ENCODE measurements around the gene AGR2.

AGR2 gene

DNA sequence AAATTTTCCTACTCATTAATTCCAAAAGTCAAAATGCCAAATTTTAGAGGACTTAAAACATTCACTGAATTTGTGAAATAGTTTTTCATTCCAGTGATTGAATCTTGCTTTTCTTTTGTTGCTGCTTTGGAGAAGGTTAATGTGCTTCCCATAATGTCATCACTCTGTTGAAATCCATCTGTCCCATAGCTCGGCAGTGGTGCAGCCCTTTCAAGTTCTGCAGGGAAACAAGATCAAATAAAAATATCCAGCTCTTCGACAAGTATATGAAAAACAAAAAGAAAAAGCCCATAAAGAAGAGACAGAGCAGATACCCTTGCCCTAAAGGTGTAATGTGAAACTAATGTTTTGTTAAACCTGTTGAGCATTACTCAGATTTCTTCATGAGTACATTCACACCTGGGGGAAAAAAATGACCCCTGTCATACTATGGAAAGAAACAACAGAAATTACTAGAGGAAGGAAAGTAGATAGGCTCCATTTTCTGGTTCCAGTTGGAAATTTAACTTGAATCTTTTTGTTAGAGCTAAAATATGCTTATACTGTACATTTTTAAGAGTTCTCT is 41.9 kb upstream of the AGR2 start:
- no peak for DNase-seq (ENCODE audit: extremely low spot score)
- ChIA-PET POLR2A (no interaction called here), CTCF (no interaction called here)
- TF ChIP-seq LEF1 (IDR thresholded peaks at IDR 0.05; ENCODE audit: borderline replicate concordance), result no peak
- TF ChIP-seq, protein P1, sequence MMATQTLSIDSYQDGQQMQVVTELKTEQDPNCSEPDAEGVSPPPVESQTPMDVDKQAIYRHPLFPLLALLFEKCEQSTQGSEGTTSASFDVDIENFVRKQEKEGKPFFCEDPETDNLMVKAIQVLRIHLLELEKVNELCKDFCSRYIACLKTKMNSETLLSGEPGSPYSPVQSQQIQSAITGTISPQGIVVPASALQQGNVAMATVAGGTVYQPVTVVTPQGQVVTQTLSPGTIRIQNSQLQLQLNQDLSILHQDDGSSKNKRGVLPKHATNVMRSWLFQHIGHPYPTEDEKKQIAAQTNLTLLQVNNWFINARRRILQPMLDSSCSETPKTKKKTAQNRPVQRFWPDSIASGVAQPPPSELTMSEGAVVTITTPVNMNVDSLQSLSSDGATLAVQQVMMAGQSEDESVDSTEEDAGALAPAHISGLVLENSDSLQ (IDR thresholded peaks at IDR 0.05), result no peak
- TF ChIP-seq SP1 (IDR thresholded peaks at IDR 0.05), result no peak
- TF ChIP-seq TARDBP (IDR thresholded peaks at IDR 0.05), result no peak
- TF ChIP-seq FOXK2 (IDR thresholded peaks at IDR 0.05), result no peak
- no peak for TF ChIP-seq FOXM1 (IDR thresholded peaks at IDR 0.05; ENCODE audit: borderline replicate concordance)
- TF ChIP-seq HDGF (IDR thresholded peaks at IDR 0.05; ENCODE audit: borderline replicate concordance), result no peak
- no peak for TF ChIP-seq BHLHE40 (IDR thresholded peaks at IDR 0.05; ENCODE audit: borderline replicate concordance)
- TF ChIP-seq CTBP1 (IDR thresholded peaks at IDR 0.05; ENCODE audit: borderline replicate concordance), result no peak
- no peak for TF ChIP-seq ZNF384 (IDR thresholded peaks at IDR 0.05)
- no peak for TF ChIP-seq SUZ12 (IDR thresholded peaks at IDR 0.05)
- no peak for TF ChIP-seq NFRKB (IDR thresholded peaks at IDR 0.05)
- TF ChIP-seq FOXA1 (IDR thresholded peaks at IDR 0.05), result no peak
- TF ChIP-seq ELF4 (IDR thresholded peaks at IDR 0.05), result no peak
- no peak for TF ChIP-seq ARNT (IDR thresholded peaks at IDR 0.05)
- no peak for TF ChIP-seq L3MBTL2 (conservative IDR thresholded peaks at IDR 0.05)

DNA sequence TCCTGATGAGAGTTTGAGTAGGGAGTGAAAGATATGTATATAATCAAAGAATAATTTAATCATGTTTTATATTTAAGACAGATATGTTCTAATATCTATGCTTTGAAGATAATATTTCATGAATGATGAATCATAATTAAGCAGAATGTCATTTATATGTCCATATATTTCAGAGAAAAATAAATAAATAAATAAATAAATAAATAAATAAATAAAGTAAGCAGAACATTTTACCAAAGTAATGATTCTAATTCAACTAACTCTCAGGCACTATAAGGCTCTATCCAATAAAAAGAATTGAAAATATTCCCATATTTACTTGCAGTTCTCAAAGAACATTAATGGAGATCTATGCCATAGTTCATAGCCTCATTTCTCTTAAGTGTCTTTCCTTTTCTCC is 40.9 kb upstream of the AGR2 start:
- DNase-seq (ENCODE audit: extremely low spot score), result no peak
- ChIA-PET POLR2A (no interaction called here), CTCF (no interaction called here)
- TF ChIP-seq, protein P1 (IDR thresholded peaks at IDR 0.05), result no peak

DNA sequence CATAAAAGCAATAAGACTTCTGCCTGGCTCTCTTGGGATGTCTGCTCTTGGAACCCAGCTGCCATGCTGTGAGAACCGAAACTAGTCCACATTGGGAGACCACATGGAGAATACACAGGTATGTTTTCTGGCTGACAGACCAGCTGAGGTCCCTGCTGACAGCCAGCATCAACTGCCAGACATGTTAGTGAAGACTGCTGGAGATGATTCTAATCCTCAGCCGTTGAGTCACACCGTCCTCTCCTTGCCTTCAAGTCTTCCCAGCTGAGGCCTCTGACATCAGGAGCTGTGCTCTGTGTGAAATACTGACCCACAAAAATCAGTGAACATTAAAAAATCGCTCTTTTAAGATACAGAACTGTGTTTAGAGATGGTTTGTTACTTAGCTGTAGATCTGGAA is 36.9 kb upstream of the AGR2 start:
- POLR2A ChIA-PET, result no interaction called here
- DNase-seq (ENCODE audit: extremely low spot score), result no peak
- no peak for TF ChIP-seq ELF4 (IDR thresholded peaks at IDR 0.05)
- TF ChIP-seq FOXM1 (IDR thresholded peaks at IDR 0.05; ENCODE audit: borderline replicate concordance), result no peak
- no peak for TF ChIP-seq SP1 (IDR thresholded peaks at IDR 0.05)
- no peak for TF ChIP-seq HDGF (IDR thresholded peaks at IDR 0.05; ENCODE audit: borderline replicate concordance)
- TF ChIP-seq BHLHE40 (IDR thresholded peaks at IDR 0.05; ENCODE audit: borderline replicate concordance), result no peak
- no peak for TF ChIP-seq FOXK2 (IDR thresholded peaks at IDR 0.05)
- CTCF ChIA-PET, result no interaction called here

DNA sequence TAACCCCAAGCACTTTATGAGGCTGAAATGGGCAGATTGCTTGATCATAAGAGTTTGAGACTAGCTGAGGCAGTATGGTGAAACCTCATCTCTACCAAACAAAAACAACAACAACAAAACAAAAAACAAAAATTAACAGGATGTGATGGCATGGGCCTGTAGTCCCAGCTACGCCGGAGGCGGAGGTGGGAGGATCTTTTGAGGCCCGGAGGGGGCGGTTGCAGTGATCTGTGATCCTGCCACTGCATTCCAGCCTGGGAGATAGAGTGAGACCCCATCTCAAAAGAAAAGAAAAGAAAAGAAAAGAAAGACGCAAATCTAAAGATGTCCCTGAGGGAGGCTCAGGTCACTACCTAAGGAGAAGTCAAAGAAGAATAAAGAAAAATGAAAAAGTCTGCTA is 35.3 kb upstream of the AGR2 start:
- ChIA-PET CTCF (no interaction called here), POLR2A (no interaction called here)
- no peak for TF ChIP-seq FOXA1 (IDR thresholded peaks at IDR 0.05)
- no peak for TF ChIP-seq FOXK2 (IDR thresholded peaks at IDR 0.05)
- TF ChIP-seq FOXM1 (IDR thresholded peaks at IDR 0.05; ENCODE audit: borderline replicate concordance), result no peak
- no peak for TF ChIP-seq TARDBP (IDR thresholded peaks at IDR 0.05)
- no peak for TF ChIP-seq NFRKB (IDR thresholded peaks at IDR 0.05)
- TF ChIP-seq SP1 (IDR thresholded peaks at IDR 0.05), result no peak
- TF ChIP-seq ELF4 (IDR thresholded peaks at IDR 0.05), result no peak
- no peak for TF ChIP-seq ZNF384 (IDR thresholded peaks at IDR 0.05)
- no peak for TF ChIP-seq BHLHE40 (IDR thresholded peaks at IDR 0.05; ENCODE audit: borderline replicate concordance)
- TF ChIP-seq SUZ12 (IDR thresholded peaks at IDR 0.05), result no peak
- TF ChIP-seq ARNT (IDR thresholded peaks at IDR 0.05), result no peak
- no peak for TF ChIP-seq LEF1 (IDR thresholded peaks at IDR 0.05; ENCODE audit: borderline replicate concordance)
- no peak for TF ChIP-seq HDGF (IDR thresholded peaks at IDR 0.05; ENCODE audit: borderline replicate concordance)
- no peak for DNase-seq (ENCODE audit: extremely low spot score)

DNA sequence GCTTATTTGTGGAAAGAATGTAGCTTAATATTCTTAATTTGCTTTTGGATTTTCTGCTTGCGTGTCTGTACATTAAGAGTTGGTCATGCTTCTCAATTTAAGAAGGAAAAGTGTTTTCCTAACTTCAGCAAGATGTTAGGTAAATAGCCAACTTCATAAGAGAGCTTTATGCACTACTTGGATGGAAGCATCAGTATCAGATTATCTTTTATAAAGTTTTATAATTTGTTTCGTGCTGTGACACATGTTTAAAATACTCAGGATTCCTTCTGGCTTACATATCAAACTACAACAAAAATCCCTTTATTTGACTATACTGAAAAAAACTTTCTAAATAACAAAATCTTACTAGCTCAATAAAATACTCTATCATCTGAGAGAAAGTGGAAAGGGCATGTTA is 34.8 kb upstream of the AGR2 start:
- POLR2A ChIA-PET, result no interaction called here
- no peak for DNase-seq (ENCODE audit: extremely low spot score)
- CTCF ChIA-PET, result no interaction called here
- TF ChIP-seq FOXM1 (IDR thresholded peaks at IDR 0.05; ENCODE audit: borderline replicate concordance) (no peak), ARNT (IDR thresholded peaks at IDR 0.05) (no peak), CTBP1 (IDR thresholded peaks at IDR 0.05; ENCODE audit: borderline replicate concordance) (no peak), HDGF (IDR thresholded peaks at IDR 0.05; ENCODE audit: borderline replicate concordance) (no peak), SP1 (IDR thresholded peaks at IDR 0.05) (no peak), NFRKB (IDR thresholded peaks at IDR 0.05) (no peak), SUZ12 (IDR thresholded peaks at IDR 0.05) (no peak), ELF4 (IDR thresholded peaks at IDR 0.05) (no peak), LEF1 (IDR thresholded peaks at IDR 0.05; ENCODE audit: borderline replicate concordance) (no peak), L3MBTL2 (conservative IDR thresholded peaks at IDR 0.05) (no peak), FOXK2 (IDR thresholded peaks at IDR 0.05) (no peak), ZNF384 (IDR thresholded peaks at IDR 0.05) (no peak), BHLHE40 (IDR thresholded peaks at IDR 0.05; ENCODE audit: borderline replicate concordance) (no peak), FOXA1 (IDR thresholded peaks at IDR 0.05) (no peak), TARDBP (IDR thresholded peaks at IDR 0.05) (no peak)
- TF ChIP-seq, protein P1 (IDR thresholded peaks at IDR 0.05), result no peak

DNA sequence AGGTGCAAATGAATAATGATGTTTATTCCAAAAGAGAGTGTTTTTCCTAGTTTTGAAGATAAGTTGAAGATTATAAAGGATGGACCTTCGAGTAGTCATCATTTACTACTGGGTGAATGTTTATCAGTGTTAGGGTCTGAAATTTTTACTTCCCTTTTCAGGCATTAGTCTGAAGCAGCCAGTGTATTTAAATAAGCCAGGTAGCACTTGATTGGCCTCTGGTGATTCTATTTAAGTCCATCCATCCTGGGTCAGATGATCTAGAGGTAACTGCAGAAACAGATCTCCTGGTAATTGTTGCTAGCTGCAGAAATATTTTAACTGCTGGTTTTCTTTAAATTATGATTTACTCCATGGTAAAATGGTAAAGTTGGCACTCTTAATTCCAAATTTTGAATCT is 34.1 kb upstream of the AGR2 start:
- TF ChIP-seq BHLHE40 (IDR thresholded peaks at IDR 0.05; ENCODE audit: borderline replicate concordance) (no peak), NFRKB (IDR thresholded peaks at IDR 0.05) (no peak), FOXA1 (IDR thresholded peaks at IDR 0.05) (no peak), SUZ12 (IDR thresholded peaks at IDR 0.05) (no peak), HDGF (IDR thresholded peaks at IDR 0.05; ENCODE audit: borderline replicate concordance) (no peak), ELF4 (IDR thresholded peaks at IDR 0.05) (no peak), FOXK2 (IDR thresholded peaks at IDR 0.05) (no peak), CTBP1 (IDR thresholded peaks at IDR 0.05; ENCODE audit: borderline replicate concordance) (no peak), ARNT (IDR thresholded peaks at IDR 0.05) (no peak)
- TF ChIP-seq, protein P1 (IDR thresholded peaks at IDR 0.05), result no peak
- CTCF ChIA-PET, result no interaction called here
- DNase-seq (ENCODE audit: extremely low spot score), result no peak
- POLR2A ChIA-PET, result no interaction called here

Data from HEK293T (cell line).